Activated CD8-positive, alpha-beta memory T cell treated with anti-CD3 and anti-CD28 coated beads, Interleukin-2, amount 50 U/mL, for 24 hours (primary cell): ENCODE measurements around the gene CBX8.

Source experiments
- DNase-seq: peaks from one replicate; pipeline ENCODE4 v3.0.0-alpha.2; 2020; ENCODE audit errors: extremely low read depth

The CBX8 gene

DNA sequence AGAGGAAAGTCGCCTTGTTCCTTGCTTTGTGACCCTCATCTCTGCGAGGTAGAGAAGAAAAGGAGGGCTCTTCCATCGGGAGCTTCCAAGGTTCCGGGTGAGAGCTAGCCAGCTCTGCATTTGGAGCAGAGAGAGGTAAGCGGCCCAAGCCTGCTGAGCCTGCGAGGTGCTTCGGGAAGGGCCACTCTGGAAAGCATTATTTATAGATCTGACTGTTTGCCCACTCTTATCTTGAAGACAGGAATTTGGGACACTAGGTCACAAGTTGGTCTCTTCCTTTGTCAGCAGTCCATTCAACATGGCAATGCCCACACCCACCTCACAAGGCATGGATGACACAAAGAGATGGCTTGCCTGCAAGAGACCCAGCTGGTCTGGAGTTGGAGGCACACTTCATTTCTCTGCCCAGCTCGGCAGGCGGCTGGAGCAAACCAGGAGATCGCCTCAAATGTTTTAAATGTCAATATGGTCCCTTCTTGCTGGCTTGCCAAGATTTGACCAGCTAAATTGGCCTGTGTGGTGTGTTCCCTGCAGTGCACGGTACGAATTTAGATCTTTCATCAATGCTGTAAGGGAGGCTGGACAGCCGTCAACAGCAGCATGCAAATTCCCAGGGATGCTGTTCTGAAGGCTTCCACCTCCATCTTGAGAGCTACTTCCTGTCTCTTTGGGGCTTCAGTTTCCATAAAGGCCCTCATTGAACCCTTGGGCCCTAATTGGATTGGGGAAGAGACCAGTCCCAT lies 22.8 kb upstream of the CBX8 start:
- DNase-seq: no peak

DNA sequence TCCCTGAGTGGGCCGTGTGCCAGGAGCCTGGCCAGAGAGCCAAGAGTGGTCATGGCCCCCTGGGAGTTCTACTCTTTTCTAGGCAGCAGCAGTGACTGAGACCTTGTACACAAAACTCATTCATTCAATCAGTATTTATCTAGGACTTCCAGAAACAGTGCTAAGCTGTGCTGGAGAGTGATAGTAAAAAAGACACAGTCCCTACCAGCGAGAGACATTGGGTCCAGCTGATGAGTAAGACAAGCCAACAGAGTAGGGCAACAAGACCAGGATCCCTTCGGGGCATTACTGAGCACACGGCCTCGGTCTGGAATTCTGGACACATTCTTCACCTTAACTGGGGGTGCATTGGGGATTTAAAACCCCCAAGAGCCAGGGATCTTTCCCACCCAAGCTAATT lies 22.2 kb upstream of the CBX8 start:
- no peak for DNase-seq

DNA sequence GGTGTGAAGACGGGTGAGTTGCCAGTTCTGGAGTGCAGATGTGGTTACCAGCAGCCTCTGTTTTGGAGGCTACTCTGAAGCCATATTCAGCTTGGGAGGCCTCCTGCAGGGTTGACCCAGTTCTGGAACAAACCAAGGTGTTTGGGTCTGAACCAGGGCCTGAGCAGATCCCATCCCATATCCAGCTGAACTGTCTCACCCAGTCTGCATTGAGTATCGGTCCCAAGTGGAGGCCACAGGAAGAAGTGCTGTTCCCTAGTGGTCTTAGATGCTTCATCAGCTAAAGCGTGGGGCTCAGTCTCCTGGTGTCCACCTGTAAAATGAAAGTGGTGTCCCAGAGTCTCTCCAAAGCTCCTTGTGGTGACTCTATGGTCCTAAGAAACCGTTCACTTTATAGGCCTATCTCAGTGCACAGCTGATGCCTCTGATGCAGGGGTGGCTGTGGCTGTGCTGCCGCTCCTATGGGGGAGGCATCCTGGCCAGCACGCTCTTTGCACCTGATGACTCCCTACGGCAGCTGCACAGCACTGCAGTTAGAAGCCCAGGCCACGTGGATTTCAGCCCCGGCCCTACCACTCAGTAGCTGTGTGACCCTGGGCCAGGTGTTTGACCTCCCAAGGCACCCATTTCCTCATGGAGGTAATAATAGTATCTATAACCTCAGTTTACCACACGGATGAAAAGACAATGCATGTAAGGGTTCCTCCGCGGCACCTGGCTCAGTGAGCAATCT lies 21.3 kb upstream of the CBX8 start:
- no peak for DNase-seq

DNA sequence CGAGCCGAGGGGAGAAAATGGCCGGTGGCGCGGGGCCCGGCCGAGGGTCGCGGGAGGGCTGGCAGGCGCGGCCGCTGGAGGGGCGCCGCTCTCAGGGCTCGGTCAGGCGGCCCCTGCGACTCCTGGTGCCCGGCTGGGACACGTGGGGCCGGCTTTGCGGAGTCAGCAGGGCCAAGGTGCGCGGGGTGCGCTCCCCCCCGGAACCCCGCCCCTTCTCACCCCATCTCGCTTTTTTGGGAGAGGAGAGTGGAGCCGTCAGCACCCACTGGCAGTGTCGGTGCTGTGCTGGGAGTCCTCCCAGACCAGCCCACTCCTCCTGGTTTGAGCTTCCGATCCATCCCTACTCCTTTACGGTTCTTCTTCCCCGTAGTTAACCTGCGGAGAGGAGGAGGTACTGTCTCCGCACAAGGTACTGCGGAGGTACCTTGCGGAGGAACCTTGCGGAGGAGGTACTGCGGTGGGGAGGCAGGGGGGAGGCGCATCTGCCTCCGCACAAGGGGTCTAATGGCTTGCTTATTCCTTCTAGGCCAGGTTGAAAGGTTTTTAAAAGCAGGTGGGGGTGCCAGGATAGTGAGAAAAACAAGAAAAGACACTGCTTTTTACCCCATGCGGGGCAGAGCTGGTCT lies 19.1 kb upstream of the CBX8 start:
- DNase-seq: no peak

DNA sequence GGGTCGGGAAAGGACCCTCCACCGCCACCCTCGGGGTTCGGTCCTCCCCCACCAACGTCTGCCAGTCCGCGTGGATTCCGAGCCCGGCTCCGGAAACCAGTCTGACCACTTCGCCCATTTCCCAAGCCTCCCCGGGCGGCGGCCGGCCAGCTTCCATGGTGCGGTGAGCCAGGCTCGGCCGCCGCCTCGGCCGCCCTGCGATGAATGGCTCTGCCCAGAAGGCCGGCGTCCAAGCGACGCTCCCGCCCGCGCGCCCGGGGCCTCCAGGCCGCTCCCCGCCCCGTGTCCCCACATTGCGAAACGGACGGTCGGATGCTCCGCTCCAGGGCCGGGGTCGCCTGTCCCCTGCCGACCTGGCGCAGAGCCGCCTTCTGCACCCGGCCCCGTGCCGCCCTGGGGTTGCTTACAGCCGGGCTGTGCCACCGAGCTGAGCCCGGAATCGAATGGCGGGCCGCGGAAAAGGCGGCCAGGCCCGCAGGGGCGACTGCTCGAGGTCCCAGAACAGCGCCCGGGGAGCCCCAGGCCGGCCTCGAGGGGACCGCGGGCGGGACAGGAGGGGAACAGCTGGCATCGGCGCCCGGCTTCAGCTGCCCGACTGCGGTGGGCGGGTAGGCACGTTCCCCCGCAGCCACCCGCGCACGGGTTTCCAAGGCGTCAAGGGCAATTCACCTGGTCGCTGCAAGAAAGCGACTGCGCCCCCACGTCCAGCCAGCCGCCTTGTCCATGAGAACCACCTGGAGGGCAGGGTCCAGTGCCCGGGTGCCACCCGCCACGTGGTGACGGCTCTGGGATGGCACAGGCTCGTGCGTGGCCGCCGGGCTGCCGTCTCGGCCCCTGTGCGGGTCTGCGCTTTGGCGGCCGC lies 18.3 kb upstream of the CBX8 start:
- no peak for DNase-seq

DNA sequence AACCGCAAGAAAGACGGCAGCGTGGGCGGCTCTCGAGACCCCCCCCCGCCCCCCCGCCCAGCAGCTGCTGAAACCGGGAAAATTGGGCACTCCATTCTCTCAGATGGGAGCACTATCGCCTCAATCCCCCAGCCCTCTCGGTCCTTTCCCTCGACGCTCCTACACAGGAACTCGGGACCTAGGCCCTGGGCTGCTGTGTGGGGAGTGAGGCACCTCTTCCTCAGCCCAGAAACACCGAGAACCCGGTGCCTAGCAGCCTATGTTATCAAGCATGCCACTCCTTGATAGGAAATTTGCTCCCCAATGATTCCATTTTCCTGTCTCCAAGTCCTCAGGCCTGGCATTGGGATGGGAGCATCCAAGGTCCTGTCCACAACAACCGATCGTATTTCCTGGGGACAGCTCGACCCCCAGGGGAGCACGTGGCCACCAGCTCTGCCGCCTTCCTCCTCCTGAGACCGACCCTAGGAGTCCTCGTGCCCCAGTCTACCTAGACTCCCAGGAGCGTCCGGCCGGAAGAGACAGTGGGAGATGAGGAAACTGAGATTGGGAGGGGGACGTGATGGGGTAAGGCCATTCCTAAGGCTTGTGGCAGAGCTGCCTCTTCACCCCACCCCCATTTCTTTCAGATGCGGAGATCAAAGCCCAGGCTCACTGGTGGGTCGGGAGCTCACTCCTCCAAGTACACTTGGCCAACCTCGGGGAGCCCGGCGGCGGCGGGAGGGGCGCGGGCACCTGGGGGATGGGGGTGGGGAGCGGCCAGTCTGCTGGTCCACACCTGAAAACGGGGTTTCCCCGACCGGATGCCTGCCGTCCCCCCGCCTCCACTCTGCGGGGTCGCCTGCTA lies 17.5 kb upstream of the CBX8 start:
- DNase-seq: no peak

DNA sequence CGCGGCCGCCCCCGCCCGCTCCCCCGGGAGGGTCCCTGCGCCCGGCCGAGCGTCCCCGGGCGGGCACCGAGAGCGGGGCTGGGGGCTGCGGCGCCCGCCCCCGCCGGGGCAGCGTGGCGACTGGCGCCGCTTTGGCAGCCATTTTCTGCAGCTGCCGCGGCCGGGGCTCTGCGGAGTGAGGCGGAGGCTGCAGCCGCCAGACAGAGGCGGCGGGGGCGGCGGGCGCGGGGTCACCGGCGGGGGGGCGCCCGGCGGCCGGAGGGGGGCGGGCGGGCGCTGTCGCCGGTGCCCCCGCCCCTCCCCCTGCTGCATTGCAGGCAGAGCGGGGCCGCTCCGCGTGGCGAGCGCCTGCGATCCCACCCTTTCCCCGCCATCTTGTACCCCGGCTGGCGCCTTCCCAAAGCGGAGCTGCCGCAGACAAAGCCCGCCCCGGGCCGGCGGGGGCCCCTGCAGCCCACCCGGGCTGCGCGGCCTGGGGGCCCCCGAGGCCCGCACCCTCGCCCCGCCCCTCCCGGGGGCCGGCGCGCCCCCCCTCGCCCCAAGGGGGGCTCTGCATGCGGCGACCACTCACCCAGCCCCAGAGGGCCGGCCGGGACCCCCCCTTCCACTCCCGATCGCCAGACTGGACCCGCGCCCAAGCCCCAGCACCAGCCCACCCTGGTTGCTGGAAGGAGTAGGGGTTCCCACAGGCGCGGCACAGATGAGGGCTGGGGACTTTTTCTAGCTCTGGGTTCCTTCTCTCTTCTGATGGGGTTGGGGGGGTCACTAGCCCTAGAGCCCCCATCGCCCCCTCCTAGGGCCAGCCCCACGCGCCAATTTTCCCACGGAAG lies 16.6 kb upstream of the CBX8 start:
- DNase-seq: no peak

DNA sequence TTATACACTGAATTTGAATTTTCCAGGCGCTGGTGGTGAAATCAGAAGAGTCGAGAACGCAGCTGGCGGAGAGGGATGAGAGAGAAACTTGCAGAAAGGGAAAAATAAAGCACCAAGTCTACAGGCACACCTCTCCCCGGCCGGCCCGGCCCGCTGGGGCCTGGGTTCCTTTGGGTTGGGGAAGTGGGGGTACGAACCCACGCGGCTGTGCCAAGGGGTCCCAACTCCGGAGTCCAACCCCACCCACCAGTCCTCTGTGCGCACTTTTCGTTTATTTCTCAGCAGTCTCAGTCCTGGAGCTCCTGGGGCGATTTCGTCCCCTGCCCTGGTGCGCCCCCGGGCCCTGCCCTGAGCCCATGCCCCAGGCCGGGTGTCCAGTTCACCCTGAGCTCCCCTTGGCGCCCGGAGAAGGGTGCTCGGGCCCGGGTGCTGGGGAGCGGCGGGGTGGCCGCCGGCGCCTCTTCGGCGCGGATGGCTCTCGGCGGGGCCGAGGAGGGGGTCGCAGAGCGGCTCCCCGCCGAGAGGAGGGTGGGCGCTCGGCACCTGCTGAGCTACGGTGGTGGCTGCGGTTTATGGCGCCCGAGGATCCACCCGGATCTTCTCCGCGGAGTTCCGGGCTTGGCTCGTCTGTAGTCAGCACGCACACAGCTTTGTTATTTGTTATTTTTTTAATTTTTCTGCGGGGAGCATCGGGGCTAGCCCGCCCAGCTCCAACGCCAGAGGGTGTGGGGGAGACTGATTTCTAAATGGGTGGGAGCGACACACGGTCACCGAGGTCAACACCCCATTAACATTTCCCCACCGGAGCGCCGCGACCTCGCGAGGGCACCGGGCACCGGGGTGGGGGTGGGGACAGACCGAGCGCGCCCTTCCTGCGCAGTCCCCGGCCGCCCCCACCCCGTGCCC lies 15.7 kb upstream of the CBX8 start:
- no peak for DNase-seq

DNA sequence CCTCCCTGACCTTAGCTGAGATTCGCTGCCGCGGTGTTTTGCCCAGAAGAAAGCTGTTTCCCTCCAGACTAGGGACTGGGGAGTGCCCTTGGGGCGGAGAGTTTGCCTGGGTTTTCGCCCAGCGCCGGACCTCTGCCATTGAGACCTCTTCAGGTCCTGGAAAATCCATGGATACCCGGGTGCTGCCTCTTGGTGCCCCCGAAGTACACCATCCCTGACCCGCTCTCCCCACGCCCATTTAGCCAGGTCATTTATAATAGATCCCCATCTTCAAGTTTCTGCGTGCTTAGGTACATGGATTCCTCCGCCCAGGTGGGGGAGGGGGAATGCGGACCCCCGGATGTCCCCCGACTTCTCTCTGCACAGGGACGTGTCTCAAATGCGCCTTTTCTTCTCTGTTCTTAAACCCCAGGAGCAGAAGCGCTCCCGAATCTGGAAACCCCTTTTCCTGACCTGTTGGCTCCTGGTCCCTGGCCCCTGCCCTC lies 15.0 kb upstream of the CBX8 start:
- DNase-seq: no peak

DNA sequence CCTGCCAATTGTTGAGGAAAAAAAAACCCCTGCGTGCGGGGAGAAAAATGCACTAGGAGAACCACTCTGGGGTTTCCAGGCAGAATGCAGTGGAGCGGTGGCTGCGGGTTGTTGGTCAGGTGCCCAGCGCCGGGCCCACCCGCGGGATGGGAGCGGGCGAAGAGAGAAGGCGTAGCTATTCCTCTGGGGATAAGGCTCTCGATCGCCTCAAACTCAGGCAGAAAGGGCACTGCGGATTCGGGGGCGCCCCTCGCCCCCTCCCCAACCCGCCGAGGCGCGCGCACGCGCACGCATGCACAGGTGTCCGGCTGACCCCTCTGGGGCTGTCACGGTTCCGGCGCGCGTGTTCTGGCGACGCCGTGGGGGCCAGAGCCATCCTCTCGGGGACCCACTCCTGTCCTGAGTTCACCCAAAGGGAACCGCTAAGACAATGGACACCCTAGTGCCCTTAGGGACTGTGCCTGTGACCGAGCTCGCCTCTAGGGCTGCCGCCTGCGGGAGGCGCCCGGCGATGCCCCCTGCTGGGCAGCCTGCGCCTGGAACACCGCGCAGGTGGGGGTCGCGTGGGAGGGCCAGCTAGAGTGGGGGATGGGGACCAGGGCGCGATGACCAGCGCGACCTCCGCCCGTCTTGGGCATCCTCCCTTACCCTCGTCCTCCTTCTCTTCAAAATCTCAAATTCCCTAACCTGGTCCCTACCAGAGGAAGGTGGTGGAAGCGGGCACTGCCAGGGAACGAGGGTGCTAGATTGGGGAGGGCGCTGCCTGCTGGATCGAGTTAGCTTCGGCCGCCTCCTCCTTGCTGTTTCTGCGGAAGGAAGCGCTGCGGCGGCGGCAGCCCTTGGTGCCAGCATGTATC lies 14.4 kb upstream of the CBX8 start:
- no peak for DNase-seq

DNA sequence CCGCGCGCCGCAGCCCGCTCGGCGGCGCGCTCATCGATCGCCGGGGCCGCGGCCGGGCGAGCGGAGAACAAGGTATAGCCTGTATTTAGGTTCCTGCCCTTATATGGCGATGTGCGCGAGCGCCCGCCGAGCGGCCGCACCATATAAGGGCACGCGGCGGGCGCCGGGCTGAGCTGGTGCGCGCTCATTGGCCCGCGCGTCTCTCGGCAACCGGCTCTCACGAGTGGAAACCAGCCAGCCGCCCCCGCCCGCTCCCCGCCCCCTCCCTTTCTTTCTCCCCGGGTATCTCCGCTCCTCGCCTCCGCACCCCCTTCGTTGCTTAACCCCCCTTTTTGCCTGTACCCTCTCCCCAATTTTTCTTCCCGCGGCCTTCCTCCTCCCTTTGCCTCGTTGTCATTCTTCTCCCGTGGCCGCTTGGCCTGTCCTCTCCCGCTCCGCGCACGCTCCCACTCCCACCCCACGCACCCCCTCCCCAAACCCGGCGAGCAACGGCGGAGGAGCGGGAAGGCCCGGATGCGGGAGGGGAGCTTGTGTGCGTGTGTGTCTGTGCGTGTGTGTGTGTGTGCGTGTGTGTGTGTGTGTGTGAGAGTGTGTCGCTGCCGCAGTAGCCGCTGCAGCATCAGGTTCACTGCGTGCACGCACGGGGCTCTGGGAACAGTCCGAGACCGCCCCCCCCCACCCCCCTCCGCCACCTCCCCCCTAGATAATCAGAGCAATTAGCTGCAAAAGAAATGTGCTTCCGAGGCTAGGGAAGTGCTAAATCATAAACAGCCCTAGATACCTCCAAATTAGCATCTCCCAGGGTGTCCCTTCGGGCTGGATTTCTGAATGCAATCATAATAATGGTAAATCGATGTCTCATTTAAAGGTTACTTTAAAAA lies 13.5 kb upstream of the CBX8 start:
- DNase-seq: peak; percentile 29

DNA sequence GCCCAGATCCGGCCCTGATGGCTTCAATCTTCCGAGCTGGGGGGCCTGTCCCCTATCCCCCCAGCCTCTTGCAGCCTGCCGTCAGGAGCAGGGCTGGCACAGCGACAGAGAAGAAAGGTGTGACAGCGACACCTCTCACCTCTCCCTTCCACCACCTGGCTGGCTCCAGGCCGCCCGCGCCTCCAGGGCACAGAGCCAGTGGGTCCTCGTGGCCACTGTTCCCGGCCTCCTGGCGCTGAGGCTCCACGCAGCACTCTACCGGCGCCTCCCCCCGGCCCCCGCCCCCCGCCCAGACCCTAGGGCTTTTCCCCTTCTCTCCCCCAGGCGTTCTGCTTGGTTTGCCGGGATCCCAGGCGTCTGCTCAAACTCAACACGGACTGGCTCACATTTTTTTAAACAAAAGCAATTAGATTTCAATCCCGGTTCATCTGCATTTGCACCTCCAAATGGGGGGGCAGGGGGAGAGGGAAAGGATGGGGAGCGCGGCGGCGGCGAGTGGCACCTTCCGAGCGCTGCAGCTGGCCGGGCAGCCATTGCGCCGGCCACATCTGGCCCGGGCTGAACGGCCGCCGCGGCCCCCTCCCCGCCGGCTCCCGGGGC lies 12.8 kb upstream of the CBX8 start:
- no peak for DNase-seq

DNA sequence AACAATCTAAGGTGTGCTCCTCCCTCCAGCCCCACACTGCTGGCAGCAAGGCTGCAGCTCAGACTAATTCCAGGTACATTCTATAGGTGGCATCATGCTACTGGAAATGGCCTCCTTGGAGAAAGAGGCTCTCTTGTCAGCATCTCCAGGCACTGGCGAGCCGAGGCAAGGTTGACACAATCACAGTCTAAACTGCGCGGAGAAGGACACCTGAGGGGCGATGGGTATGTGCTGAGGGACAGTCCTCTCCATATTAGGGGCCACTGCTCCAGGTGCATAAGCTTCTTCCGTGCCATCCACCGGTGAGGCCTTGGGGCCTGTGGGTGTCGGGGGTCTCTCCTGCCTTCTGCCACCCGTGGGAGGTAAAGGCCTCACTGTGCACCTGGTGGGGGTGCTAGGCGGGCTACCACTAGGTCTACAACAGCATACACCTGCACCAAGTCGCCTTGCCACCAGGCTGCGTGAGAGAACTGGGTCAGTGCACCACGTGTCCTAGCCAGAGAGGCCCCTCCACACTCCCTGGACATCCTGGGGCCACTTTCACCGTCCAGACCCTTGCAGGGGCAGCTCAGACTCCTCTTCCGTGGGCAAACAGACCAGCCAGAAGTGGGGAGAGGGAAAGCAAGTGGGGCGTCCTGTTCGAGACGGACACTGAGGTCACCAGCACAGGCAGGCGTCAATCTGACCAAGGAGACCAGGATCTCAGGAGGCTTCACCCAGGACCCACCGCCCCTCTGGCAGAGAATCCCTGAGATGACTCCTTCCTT lies 12.1 kb upstream of the CBX8 start:
- no peak for DNase-seq

DNA sequence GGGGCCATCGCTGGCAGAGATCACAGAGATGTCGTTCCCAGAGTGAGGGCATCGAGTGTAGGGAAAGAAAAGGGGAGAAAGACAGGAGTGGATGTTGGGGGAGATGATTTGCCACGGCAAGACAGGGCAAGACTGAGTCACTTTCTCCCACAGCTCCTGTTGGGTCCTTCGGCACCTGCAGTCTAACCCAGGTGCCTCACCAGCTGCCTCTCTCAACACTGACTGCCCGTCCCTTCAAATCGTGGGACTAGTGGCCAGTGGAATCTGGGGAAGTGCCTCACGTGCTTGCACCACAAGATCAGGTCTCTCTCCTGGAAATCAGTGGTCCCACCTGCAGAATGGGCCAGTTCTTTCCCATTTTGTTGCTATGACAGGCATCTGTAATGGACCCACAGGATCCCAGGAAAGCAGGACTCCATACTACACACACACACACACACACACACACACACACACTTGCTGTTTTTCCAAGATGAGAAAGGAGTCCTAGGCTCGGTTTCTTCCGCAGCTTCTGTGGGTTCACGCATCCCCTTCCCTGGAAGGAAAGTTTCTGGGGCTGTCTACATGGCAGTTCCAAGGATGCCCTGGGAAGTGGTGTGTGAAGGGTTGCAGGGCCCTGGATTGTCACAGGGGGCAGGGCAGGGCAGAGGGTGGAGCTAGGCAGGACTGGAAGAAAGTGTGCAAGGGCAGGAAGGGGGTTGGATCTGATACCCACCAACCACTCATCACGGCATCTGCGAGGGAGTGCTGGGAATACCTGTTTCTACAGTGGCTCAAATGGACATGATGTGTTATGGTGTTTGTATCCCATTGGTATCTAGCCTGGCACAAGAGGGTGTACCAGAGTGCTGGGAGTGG lies 10.2 kb upstream of the CBX8 start:
- DNase-seq: no peak

DNA sequence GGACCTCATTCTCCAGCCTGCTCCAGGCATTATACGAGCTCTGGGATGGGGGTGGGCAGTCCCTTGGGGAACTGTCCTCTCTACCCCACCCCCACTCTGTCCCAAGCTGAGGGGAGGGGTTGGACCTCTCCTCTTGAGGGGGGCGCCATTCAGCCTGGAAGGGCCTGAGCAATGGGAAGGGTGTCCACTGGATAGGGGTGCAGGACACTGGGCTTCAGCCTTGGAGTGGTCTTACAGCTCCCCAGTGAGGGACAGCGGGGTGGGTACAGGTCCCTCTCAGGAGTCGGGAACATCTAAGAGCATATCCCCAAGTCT lies 9.5 kb upstream of the CBX8 start:
- DNase-seq: no peak
